WTC11 (cell line): ENCODE data around the gene ENPP7.

Experiments
- SMAD4 ChIP-seq: sonication (generic); formaldehyde crosslinking; IDR thresholded peaks from 2 replicates; pipeline ENCODE4 v1.8.0; 2022; ENCODE audit warnings: mild to moderate bottlenecking, missing genetic modification reagents
- TF ChIP-seq, protein P1 (sequence below): sonication (generic); formaldehyde crosslinking; IDR thresholded peaks from 2 replicates; pipeline ENCODE4 v1.8.1; 2022; ENCODE audit warnings: low read depth, mild to moderate bottlenecking, moderate library complexity, missing genetic modification reagents, borderline replicate concordance
- TF ChIP-seq, protein P2 (sequence below): fragments of 200-600 bp; IDR thresholded peaks from 2 replicates; pipeline ENCODE4 v1.8.0; 2022; ENCODE audit warnings: antibody characterized with exemption

DNA sequence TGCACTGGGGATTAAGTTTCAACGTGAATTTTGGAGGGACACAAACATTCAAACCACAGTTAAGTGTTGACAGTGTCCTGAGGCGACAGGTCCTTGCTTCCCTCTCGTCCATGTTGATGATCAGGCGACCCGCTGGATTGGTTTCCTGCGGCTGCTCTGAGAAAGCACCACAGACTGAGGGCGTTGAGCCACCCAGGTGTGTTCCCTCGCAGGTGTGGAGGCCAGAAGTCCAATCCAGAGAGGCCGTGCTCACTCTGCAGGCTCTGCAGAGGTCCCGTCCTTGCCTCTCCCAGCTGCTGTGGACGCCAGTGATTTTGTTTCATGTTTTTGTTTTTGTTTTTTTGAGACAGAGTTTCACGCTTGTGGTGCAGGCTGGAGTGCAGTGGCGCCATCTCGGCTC, 24.8 kb downstream of the ENPP7 start:
- TF ChIP-seq, protein P1, sequence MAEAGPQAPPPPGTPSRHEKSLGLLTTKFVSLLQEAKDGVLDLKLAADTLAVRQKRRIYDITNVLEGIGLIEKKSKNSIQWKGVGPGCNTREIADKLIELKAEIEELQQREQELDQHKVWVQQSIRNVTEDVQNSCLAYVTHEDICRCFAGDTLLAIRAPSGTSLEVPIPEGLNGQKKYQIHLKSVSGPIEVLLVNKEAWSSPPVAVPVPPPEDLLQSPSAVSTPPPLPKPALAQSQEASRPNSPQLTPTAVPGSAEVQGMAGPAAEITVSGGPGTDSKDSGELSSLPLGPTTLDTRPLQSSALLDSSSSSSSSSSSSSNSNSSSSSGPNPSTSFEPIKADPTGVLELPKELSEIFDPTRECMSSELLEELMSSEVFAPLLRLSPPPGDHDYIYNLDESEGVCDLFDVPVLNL (CRISPR knock-in tag), result no peak
- TF ChIP-seq, protein P2, sequence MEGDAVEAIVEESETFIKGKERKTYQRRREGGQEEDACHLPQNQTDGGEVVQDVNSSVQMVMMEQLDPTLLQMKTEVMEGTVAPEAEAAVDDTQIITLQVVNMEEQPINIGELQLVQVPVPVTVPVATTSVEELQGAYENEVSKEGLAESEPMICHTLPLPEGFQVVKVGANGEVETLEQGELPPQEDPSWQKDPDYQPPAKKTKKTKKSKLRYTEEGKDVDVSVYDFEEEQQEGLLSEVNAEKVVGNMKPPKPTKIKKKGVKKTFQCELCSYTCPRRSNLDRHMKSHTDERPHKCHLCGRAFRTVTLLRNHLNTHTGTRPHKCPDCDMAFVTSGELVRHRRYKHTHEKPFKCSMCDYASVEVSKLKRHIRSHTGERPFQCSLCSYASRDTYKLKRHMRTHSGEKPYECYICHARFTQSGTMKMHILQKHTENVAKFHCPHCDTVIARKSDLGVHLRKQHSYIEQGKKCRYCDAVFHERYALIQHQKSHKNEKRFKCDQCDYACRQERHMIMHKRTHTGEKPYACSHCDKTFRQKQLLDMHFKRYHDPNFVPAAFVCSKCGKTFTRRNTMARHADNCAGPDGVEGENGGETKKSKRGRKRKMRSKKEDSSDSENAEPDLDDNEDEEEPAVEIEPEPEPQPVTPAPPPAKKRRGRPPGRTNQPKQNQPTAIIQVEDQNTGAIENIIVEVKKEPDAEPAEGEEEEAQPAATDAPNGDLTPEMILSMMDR, result no peak
- no peak for TF ChIP-seq SMAD4
